ENCODE data around the gene NFKBIE.

Gene NFKBIE

DNA sequence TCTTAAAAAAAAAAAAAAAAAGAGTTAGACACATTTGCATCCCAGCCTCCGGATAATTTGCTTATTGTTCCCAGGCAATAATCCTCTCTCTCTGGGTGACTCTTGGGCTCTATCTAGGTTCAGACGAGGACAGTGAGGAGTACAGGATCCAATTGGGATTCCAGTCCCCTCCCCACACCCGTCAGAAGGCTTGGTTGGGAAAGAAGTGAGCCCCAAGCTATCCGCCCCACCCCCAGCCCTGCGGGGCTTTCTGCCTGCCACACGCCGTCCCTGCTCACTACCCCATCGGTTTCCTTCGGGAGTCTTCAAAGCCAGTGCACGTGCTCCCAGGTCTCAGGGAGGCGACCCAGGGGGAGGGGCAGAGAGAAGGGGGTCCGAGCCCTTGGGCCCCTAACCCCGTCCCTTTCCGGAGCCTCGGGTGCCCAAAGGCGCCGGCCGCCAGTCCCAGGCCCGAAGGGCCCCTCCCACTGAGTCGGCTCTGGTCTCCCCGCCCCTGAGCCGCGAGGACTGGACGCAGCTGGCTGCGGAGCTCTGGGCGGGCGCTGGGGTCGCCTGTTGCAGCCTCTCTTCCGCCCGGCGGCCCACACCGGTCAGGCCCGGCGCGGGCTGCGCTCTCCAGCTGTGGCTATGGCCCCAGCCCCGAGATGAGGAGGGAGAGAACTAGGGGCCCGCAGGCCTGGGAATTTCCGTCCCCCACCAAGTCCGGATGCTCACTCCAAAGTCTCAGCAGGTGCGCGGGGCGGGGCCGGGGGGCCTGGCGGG, 46.1 kb downstream of the NFKBIE start:
- 2% methylated on average over 36 of the region's 45 CpGs for WGBS

DNA sequence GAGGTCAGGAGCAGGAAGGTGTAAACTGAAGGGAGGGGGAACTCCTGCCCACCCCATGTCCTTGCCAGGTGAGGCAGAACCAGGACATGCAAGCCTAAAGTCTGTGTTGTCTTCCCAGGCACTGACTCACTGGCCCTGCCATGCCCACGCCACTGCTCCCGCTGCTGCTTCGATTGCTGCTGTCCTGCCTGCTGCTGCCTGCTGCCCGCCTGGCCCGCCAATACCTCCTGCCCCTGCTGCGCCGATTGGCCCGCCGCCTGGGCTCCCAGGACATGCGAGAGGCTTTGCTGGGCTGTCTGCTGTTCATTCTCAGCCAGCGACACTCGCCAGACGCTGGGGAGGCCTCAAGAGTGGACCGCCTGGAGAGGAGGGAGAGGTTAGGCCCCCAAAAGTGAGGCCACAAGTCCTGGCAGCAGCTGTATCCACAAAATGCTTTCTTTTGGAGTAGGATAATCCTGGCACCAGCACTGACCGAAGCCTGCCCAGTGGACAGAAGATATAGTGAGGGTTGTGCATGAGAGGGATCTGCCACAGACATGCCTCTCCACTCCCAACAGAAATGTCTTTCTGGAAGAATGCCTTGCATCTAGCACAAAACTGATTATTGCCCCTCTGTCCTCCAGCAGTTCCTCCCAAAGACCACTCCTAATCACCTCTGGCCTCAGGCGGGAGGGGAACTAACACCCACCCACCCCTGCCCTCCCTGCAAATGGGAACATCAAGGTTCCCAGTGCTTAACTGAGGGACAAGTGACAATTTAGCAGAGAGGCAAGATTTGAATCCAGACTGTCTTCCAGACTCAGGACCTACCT, 47.8 kb downstream of the NFKBIE start:
- no peaks in the 10 kb centered on the region for H3K36me3 ChIP-seq (ENCODE audit: control insufficient read depth in 1 of 2, insufficient read depth in 2 of 2, low read depth in 1 of 2, low read length in 2 of 2)
- H2BK12ac ChIP-seq (ENCODE audit: low read length in 2 of 2): peak overlapping the region; percentile 49 to 66
- H3K79me1 ChIP-seq (replicated peaks; ENCODE audit: low read length, poor library complexity, severe bottlenecking): peaks cover 1% of the 10 kb centered on the region
- H3K4me3 ChIP-seq (ENCODE audit: insufficient read depth in 1 of 2, low read depth in 1 of 2, low read length in 2 of 2): no peak overlapping the region
- no peak overlapping the region for H2AFZ ChIP-seq (ENCODE audit: low read depth, low read length)
- no peak overlapping the region for H3K27ac ChIP-seq (ENCODE audit: low read length, poor library complexity, severe bottlenecking)
- H4K91ac ChIP-seq (ENCODE audit: low read length): peak overlapping the region; percentile 64
- H4K8ac ChIP-seq (ENCODE audit: low read length): peak overlapping the region; percentile 66
- H3K4ac ChIP-seq (ENCODE audit: low read depth in 1 of 2, low read length in 2 of 2): peak overlapping the region in 1 of 2 experiments; percentile 32
- no peak overlapping the region for H2BK15ac ChIP-seq (ENCODE audit: low read depth, poor library complexity, severe bottlenecking)
- no peak overlapping the region for H3K4me2 ChIP-seq (ENCODE audit: low read length, poor library complexity, severe bottlenecking)
- peak overlapping the region; percentile 12 for H2AK5ac ChIP-seq (ENCODE audit: low read length, severe bottlenecking)
- H3K9me3 ChIP-seq (ENCODE audit: control insufficient read depth, low read length): no peaks in the 10 kb centered on the region
- no peak overlapping the region for H3K9ac ChIP-seq (ENCODE audit: low read length)
- peak overlapping the region; percentile 11 to 82 for H3K18ac ChIP-seq (ENCODE audit: low read depth in 1 of 2, low read length in 2 of 2)
- H2BK120ac ChIP-seq (ENCODE audit: low read depth, low read length): no peak overlapping the region
- DNase-seq: no peak
- WGBS: 73% methylated on average over 16 of the region's 16 CpGs
- no peak overlapping the region for H2BK5ac ChIP-seq (ENCODE audit: low read depth, low read length, poor library complexity, severe bottlenecking)
- peaks cover 35% of the 10 kb centered on the region for H3K4me1 ChIP-seq (ENCODE audit: control insufficient read depth, insufficient read depth, low read depth, low read length)
- H3K23ac ChIP-seq (ENCODE audit: low read length in 2 of 2): no peak overlapping the region
- H3K14ac ChIP-seq (ENCODE audit: low read length in 2 of 2): peak overlapping the region in 1 of 2 experiments; percentile 41
- peaks cover 0 to 3% of the 10 kb centered on the region in 2 experiments for H3K27me3 ChIP-seq (ENCODE audit: control insufficient read depth in 1 of 2, insufficient read depth in 1 of 2, low read length in 2 of 2)

More for the DNA sequence above, 46.1 kb downstream of the NFKBIE start:
- H3K27ac ChIP-seq (ENCODE audit: low read length, poor library complexity, severe bottlenecking): peak overlapping the region; percentile 84
- H3K9ac ChIP-seq (ENCODE audit: low read length): peak overlapping the region; percentile 79
- H3K18ac ChIP-seq (ENCODE audit: low read depth in 1 of 2, low read length in 2 of 2): peak overlapping the region; percentile 84 to 96
- peak overlapping the region; percentile 62 to 73 for H3K4me3 ChIP-seq (ENCODE audit: insufficient read depth in 1 of 2, low read depth in 1 of 2, low read length in 2 of 2)
- no peak overlapping the region for H4K91ac ChIP-seq (ENCODE audit: low read length)
- peak overlapping the region; percentile 15 to 88 for H2BK12ac ChIP-seq (ENCODE audit: low read length in 2 of 2)
- H3K36me3 ChIP-seq (ENCODE audit: control insufficient read depth in 1 of 2, insufficient read depth in 2 of 2, low read depth in 1 of 2, low read length in 2 of 2): no peaks in the 10 kb centered on the region
- peak overlapping the region; percentile 66 for H2BK5ac ChIP-seq (ENCODE audit: low read depth, low read length, poor library complexity, severe bottlenecking)
- peaks cover 0 to 3% of the 10 kb centered on the region in 2 experiments for H3K27me3 ChIP-seq (ENCODE audit: control insufficient read depth in 1 of 2, insufficient read depth in 1 of 2, low read length in 2 of 2)
- no peak overlapping the region for H3K23ac ChIP-seq (ENCODE audit: low read length in 2 of 2)
- peak overlapping the region in 1 of 2 experiments; percentile 49 for H3K4ac ChIP-seq (ENCODE audit: low read depth in 1 of 2, low read length in 2 of 2)
- DNase-seq: peak; percentile 87
- no peak overlapping the region for H2AK5ac ChIP-seq (ENCODE audit: low read length, severe bottlenecking)
- peak overlapping the region; percentile 71 for H2BK15ac ChIP-seq (ENCODE audit: low read depth, poor library complexity, severe bottlenecking)
- no peak overlapping the region for H3K14ac ChIP-seq (ENCODE audit: low read length in 2 of 2)
- no peaks in the 10 kb centered on the region for H3K9me3 ChIP-seq (ENCODE audit: control insufficient read depth, low read length)
- peaks cover 4% of the 10 kb centered on the region for H3K79me1 ChIP-seq (replicated peaks; ENCODE audit: low read length, poor library complexity, severe bottlenecking)
- peak overlapping the region; percentile 96 for H3K4me2 ChIP-seq (ENCODE audit: low read length, poor library complexity, severe bottlenecking)
- peaks cover 46% of the 10 kb centered on the region for H3K4me1 ChIP-seq (ENCODE audit: control insufficient read depth, insufficient read depth, low read depth, low read length)
- peak overlapping the region; percentile 73 for H2BK120ac ChIP-seq (ENCODE audit: low read depth, low read length)
- H2AFZ ChIP-seq (ENCODE audit: low read depth, low read length): no peak overlapping the region
- peak overlapping the region; percentile 79 for H4K8ac ChIP-seq (ENCODE audit: low read length)

DNA sequence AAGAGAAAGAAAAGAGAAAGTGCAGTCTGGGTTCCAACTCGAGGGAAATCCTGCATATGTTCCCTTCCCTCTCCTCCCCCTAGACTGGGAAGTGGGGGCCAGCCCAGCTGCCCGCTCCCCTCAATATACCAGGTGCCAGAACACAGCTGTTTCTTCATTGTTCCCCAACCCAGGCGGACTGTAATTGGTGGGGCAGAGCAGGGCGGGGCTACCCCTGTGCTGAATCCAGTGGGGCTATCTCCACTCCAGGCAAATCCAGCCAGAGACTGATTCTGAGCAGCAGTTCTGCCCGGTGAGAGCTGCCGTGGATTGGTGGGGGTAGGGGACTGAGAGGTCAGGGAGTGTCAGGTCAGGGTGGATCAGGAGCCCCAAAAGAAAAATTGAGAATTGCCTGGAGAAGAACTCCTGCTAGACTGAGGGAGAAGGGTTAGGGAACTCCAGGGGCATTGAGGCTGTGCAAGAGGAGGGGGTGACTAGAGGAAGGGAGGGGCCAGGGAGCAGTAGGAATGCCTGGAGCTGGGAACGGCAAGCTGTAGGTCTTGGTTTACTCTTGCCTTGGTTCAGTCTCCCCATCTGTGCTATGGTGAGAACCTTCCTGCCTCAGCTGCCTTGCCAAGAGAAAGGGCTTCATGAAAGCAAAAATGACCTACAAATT, 48.5 kb downstream of the NFKBIE start, which contains the start of gene MYMX:
Gene MYMX, plus strand, starts transcription at position 250 of the 655 bp plus-strand sequence. CDS start 546 bp downstream, outside the sequence.
- Histone ChIP-seq H3K14ac (ENCODE audit: low read length in 2 of 2) (peak within 1 kb of the TSS in 1 of 2 experiments; percentile 41), H3K9me3 (ENCODE audit: control insufficient read depth, low read length) (no peaks in the 10 kb centered on the region), H3K4me3 (ENCODE audit: insufficient read depth in 1 of 2, low read depth in 1 of 2, low read length in 2 of 2) (no peak within 1 kb of the TSS), H4K8ac (ENCODE audit: low read length) (peak within 1 kb of the TSS; percentile 66), H2BK120ac (ENCODE audit: low read depth, low read length) (no peak within 1 kb of the TSS), H3K36me3 (ENCODE audit: control insufficient read depth in 1 of 2, insufficient read depth in 2 of 2, low read depth in 1 of 2, low read length in 2 of 2) (no peaks in the 10 kb centered on the region), H3K4me1 (ENCODE audit: control insufficient read depth, insufficient read depth, low read depth, low read length) (peaks cover 30% of the 10 kb centered on the region), H3K79me1 (replicated peaks; ENCODE audit: low read length, poor library complexity, severe bottlenecking) (peaks cover 1% of the 10 kb centered on the region), H2AK5ac (ENCODE audit: low read length, severe bottlenecking) (peak within 1 kb of the TSS; percentile 34), H3K23ac (ENCODE audit: low read length in 2 of 2) (no peak within 1 kb of the TSS), H3K9ac (ENCODE audit: low read length) (no peak within 1 kb of the TSS), H3K4ac (ENCODE audit: low read depth in 1 of 2, low read length in 2 of 2) (peak within 1 kb of the TSS in 1 of 2 experiments; percentile 32), H2BK5ac (ENCODE audit: low read depth, low read length, poor library complexity, severe bottlenecking) (no peak within 1 kb of the TSS), H2AFZ (ENCODE audit: low read depth, low read length) (no peak within 1 kb of the TSS), H3K27me3 (ENCODE audit: control insufficient read depth in 1 of 2, insufficient read depth in 1 of 2, low read length in 2 of 2) (peaks cover 0 to 3% of the 10 kb centered on the region in 2 experiments), H2BK12ac (ENCODE audit: low read length in 2 of 2) (peak within 1 kb of the TSS; percentile 49 to 66), H2BK15ac (ENCODE audit: low read depth, poor library complexity, severe bottlenecking) (no peak within 1 kb of the TSS), H4K91ac (ENCODE audit: low read length) (peak within 1 kb of the TSS; percentile 64), H3K4me2 (ENCODE audit: low read length, poor library complexity, severe bottlenecking) (no peak within 1 kb of the TSS), H3K27ac (ENCODE audit: low read length, poor library complexity, severe bottlenecking) (no peak within 1 kb of the TSS), H3K18ac (ENCODE audit: low read depth in 1 of 2, low read length in 2 of 2) (peak within 1 kb of the TSS; percentile 11 to 82)
- 58% methylated on average over 6 of the region's 7 CpGs for whole genome bisulfite sequencing
- no peak for DNase-seq

All from mesenchymal stem cell (in vitro differentiated cells and primary cell).